Stimulated activated CD8-positive, alpha-beta memory T cell treated with anti-CD3 and anti-CD28 coated beads, Interleukin-7, amount 100 ng/mL, for 48 hours (primary cell): ENCODE results near the gene AFAP1.

Source experiments
- DNase-seq, 2 donors: peaks; one replicate each; pipeline ENCODE4 v3.0.0-alpha.2; 2020; ENCODE audit warnings: low read depth in 1 of 2; ENCODE audit errors: extremely low read depth in 1 of 2

The AFAP1 gene

GRCh38 chr4:7806338-7807090 is 133.1 kb downstream of the AFAP1 start:
- DNase-seq, result no peak

DNA sequence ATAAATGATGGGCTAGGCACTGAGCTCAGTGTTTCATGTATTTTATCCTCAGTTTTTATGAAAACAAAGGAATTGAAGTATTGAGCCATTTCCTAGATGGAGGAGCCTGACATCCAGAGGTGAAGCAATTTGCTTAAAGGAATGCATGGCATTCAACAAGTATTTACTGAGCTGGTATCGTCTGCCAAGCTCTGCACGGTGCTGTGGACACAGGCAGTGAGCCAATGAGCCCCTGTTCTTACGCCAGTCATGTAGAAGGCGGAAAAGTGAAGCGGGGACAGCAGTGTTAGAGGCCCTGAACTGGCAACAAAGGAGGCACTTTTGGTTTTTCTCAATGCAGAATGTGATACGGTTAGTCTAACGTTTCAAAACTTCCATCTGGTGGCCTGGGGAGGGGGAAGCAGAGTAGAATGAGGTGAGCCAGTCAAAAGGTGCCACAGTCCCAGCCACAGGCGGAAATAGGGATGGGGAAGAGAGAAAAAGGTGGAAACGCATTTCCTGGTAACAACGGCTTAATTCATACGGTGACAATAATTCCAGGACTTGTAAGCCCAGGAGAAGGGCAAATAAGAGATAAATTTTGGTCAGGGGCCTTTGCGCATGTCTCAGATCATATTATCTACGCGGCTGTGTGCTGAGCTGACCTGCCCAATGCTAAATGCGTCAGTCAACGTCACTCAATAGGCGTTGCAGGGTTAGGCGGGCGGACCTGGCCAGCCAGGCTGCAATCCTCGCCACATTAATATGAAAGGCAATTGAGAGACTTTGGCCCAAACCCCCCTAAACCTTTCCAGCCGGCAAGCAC is 133.9 kb downstream of the AFAP1 start:
- DNase-seq, result no peak

DNA sequence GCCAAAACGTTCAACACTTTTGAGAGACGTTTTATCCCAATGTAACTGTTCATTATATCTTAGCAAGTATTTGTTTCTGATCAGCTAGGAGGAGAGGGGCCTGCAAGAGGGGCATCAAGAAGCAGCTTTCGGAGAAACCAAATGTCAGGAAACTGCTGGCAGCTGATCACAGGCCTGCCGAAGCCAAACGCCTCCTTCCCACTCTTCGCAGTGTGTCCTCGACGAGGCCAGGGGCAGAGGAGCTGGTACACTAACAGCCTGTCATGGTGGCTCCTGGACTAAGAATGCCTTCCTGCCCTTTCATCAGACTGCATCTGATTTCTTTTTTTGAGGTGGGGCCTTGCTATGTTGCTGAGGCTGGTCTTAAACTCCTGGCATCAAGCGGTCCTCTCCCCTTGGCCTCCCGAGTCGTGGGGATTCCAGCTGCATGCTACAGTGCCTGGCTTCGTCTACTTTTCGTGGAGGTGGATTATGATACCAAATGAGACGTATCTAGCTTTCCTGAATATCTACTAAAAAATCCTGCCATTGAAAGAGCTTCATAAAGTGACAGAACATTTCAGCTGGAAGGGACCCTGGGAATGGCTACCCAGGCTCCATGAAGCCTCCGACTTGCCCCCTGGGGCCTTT is 134.8 kb downstream of the AFAP1 start:
- DNase-seq, result no peak

DNA sequence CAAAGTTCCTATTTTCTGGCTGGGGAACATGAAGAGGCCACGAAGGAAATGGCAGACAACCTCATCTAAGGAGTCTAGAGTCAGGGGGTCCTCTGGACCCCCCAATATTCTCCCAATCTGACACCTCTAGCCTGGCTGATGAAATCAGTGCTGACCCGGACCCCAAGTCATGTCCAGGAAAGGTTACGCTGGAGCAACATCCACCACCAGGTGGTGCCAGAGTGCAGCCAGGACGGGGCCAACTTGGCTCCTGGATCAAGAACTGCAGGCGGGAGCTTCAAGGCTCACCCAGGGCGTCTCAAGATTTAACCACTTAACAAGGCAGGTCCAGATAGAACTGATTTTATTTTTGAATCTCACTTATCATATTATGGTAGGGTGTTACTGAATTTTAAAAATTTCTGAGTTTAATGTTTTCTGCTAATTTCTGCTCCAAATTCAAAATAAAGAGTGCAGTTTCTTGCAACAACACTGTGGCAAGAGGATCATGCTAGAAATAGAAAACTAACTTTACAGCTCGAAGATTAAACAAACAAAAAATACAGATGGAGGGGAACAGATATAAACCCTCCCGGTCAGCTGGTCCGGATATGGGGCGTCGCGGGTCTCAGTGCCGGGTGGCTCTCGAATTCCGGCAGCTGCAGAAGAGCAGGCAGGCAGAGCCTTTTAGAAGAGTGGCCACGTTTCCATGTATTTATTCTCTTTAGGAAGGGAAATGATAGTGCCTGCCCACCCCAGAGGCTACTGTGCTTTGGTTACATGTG is 135.5 kb downstream of the AFAP1 start:
- DNase-seq, result peak; percentile 56 to 67

- DNase-seq, result no peak
Observed at GRCh38 chr4:7803371-7803770, 136.3 kb downstream of the AFAP1 start.

GRCh38 chr4:7802093-7802726 is 137.5 kb downstream of the AFAP1 start:
- peak; percentile 25 to 67 for DNase-seq

DNA sequence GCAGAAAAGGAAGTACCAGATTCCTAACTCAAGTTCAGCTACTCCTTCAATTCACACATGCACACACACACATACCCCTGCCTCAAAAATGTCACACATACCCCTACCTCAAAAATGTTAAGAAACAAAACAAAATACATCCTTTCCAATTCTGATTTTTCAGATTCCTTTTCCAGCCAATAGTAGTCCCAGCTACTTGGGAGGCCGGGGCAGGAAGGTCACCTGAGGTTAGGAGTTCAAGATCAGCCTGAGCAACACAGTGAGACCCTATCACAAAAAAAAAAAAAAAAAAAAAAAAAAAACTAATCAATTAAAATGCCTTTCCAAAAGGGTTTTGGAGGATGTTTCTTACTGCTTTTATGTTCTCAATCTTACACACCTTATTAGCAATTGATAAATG is 138.0 kb downstream of the AFAP1 start:
- DNase-seq, result no peak

DNA sequence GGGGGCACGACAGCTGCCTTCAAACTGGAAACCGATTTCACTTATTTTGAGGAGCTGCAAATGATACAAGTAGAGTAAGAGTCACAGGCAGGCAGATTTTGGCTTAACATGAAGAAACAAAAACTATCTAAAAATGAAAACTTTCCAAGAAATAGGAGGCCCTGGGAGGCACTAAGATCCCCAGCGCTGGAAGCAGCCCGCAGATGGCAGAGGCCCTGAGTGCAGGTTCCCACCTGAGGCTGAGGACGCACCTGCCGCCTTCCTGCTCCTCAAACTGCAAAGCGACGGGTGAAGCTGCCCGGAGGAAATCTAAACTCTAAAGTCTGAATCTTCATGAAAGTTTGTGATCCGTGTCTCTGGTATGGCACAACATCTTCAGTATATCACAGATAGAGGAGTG is 138.7 kb downstream of the AFAP1 start:
- DNase-seq, result no peak

DNA sequence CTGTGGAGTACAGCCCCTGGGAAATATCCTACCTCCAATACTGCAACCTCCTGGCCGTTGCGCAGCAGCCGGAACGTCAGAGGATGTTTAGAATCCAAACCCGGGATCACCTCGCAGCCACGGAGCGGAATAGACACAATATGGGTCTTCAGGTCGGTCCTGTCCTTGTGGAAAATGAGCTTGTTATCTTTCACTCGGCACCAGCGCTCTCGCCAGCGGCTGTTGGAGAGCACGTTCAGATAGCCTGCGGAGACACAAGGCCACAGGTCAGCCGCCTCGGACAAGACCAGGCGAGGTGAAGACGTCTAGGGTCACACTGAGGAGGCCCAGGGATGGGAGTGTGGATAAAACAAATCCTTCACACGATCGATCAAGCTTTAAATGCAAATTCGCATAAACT is 139.3 kb downstream of the AFAP1 start:
- no peak for DNase-seq

- no peak for DNase-seq
Observed at GRCh38 chr4:7799736-7800135, 139.9 kb downstream of the AFAP1 start.

- no peak for DNase-seq
Observed at GRCh38 chr4:7799306-7799705, 140.4 kb downstream of the AFAP1 start.

DNA sequence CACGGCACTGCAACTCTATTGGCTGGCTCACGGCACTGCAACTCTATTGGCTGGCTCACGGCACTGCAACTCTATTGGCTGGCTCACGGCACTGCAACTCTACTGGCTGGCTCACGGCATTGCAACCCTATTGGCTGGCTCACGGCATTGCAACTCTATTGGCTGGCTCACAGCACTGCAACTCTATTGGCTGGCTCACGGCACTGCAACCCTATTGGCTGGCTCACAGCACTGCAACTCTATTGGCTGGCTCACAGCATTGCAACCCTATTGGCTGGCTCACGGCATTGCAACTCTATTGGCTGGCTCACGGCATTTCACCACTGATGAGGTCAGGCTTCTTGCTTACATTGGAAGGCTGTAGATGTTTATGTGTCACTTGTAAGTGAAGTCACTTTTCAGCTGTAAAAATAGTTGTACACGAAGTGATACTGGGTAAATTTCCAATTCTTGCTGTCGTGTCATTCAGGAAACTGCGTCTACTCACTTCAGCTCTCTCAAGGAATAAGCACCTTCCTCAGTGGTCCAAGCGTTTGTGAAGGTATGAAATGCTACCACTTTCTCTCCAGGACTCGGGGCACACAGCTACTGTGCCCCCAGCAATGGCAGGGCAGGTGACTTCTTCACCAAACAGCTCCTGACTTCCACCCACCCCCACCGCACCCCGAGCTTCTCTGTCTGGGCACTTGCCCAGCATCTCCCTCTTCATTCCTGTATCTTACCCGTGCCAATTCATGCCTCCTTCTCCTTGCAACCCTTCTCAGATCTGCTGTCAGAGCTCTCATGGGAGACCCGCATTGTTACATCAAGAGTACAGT is 141.3 kb downstream of the AFAP1 start:
- no peak for DNase-seq

DNA sequence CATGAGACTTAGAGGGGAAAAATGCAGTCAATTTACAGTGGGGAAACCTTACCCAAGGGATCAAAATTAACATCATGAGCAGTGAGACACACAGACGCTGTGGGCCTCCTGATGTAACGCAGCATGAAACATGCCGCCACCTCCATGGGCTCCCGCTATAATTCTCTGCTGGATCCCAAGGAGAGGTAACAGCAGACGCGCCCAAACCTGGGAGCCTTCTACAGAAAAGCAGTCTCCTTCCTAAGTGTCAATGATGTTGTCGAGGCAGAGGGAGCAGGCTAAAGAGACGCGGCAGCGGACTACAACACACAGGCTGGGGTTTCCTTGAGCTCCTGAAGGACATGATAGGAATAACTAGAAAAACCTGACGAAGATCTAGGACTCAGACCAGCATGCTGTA is 142.3 kb downstream of the AFAP1 start:
- DNase-seq, result no peak

- no peak for DNase-seq
Observed at GRCh38 chr4:7795983-7796382, 143.7 kb downstream of the AFAP1 start.

DNA sequence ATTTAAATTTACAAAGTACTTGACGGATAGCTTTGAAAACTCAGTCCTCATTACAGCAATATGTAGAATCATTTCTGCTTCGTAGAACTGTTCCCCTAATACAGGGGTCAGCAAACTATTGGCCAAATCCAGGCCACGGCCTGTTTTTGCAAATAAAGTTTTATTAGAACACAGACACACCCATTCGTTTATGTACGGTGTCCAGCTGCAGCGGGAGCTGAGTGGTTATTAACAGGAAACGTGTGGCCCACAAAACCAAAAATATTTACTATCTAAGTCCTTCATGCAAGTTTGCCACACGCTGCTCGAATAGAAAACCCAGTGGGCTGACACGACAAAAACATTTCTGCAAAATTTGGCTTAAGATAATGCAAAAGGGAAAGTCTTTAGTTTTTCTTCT is 146.5 kb downstream of the AFAP1 start:
- no peak for DNase-seq

DNA sequence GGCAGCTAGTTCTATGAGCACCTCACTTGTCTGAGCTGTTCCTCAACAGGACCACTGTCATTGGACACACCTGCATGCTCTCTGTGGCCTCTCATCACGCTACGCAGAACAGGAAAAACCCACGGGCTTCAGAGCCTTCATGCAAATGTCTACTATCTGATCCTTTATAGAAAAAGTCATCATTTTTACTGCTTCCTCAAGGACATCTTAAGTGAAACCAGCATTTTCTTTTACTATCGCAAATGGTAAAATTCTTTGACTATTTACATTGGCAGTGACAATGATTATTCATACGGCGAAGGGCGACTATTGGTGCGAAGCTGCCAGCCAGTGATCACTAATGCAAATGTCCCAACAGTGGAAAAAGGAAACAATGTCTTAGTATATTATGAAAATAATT is 147.0 kb downstream of the AFAP1 start:
- no peak for DNase-seq

GRCh38 chr4:7790999-7791398 is 148.7 kb downstream of the AFAP1 start:
- DNase-seq, result no peak

DNA sequence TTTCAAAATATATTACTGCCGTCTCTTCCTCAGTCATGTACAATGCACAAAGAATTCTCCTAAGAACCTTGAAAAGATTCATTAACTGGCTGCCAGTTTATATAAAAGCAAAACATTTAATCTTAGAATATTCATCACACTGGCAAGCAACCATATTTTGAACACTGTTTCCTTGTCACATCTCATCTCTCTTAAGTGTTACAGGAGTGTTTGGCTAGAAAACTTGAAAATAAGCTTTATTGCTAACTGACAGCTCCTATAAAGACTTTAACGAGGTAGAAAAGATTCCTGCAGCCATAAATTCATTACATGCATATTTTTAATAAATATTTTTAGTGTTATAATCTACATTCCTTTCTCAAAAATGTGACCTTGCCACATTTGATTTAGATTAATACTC is 149.6 kb downstream of the AFAP1 start:
- DNase-seq, result no peak

DNA sequence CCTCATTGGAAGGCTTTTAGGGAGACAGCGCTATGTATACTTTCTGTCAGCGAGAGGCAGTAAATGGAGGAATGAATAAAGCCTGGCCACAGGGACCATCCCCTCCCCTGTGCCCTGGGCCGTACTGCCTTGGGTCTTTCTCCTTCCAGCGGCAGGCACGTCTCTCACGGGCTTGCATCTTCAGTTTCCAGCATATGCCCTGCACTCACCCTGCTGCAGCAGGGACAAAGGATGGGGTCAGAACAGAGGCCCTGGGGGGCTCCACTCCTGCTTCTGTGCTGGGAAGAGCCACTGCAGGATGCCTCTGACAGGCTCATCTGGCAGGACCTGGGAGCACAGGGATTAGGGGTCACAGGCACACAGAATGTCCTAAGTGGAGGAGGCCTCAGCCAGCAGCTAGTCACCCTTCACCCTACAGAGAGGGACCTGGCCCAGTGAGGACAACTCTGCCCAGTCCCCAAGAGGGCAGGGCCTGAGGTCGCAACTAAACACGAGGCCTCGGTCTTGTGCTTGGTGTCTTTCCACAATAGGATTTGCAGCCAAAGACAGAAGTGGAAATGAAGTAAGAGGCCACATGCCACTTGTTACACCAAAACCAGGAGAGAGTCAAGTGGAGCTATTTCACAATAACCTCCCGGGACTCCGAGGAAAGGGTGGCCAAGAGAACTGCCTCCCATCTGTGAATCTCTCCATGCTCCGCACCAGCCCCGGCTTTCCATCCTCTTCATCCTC is 150.8 kb downstream of the AFAP1 start:
- DNase-seq, result no peak
